SH-SY5Y (cell line): ENCODE data around the gene FNIP2.

Source experiments
- GATA2 ChIP-seq: IDR thresholded peaks from 2 replicates; pipeline ENCODE4 v1.6.1; 2011; ENCODE audit warnings: mild to moderate bottlenecking, low read depth, low read length
- GATA3 ChIP-seq: IDR thresholded peaks from 2 replicates; pipeline ENCODE4 v1.6.1; 2011; ENCODE audit warnings: low read depth, mild to moderate bottlenecking, low read length, moderate library complexity

DNA sequence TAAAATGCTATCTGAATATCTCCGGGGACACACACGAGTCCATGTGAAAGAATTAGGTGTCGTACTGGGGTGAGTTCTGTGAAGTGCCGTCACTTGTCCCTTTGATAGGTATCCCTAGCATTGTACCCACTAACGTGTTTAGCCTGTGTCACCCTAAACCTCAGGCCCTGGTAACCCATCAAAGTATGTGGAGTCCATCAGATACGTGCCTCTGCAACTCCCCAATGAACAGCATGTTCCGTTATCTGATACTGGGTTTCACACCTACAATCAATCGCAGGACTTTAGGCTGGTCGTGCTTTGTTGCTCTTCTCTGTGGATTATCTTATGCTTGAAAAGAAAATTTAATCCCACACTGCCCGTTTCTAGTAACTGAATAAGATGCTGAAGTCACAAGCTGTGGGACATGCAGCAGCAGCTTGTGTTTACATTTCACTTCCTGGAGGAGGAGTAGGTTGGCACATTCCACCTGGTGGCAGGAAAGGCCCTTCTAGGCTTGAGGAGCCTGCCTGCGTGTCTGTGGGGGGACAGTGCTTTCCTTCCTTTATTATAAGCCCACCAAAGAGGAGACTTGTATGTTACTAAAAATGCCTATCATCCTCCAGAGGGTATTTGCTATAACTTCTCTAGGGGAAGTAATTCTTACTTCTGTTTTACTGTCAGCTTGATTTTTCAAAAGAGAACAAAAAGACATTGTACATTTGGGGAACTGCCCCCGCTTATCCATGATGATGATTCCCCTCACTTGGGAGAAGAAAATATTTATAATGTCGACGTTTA is 127.2 kb downstream of the FNIP2 start:
- TF ChIP-seq GATA2 (no peak), GATA3 (no peak)
